HepG2 (cell line): ENCODE measurements around the gene CENPP. TPM values are rescaled to one million over a fixed set of nuclear protein-coding genes. Genes with fewer than 3 reads are reported as not detected.

Experiments
- ATAC-seq: fragments of 200-7000 bp; cut with Tn5 transposase; 3 replicates; pipeline ENCODE4 v1.9.1; 2020; ENCODE audit warnings: mild to moderate bottlenecking, moderate library complexity
- BruUV-seq: library from RNA; stranded (reverse); fragments of 400-500 nt; replicated peaks from 2 replicates; lab custom pipeline; 2021; lab: Mats Ljungman, UMichigan
- CTCF ChIA-PET: fragments of 300-600 bp; formaldehyde crosslinking; extraction: SDS; loops from one replicate; lab custom pipeline; 2021; ENCODE audit warnings: low total read pairs, inconsistent platforms, low intra/inter-chr PET ratio; lab: Yijun Ruan, JAX
- POLR2A ChIA-PET: fragments of 350-600 bp; sonication (Branson Sonifier 250); formaldehyde crosslinking; loops from one replicate; lab custom pipeline; 2020; ENCODE audit warnings: antibody characterized with exemption, inconsistent platforms; lab: Yijun Ruan, JAX
- DNase-seq: peaks from one replicate; pipeline ENCODE4 v3.0.0-alpha.2; 2015; ENCODE audit warnings: low spot score
- FAIRE-seq: peaks from 3 replicates; lab custom pipeline; 2011; peaks lifted over from hg19 to GRCh38; lab: Jason Lieb, UNC
- H2AFZ ChIP-seq: one replicate; pipeline ENCODE4 v1.6.1; 2011; ENCODE audit warnings: low read length, inconsistent platforms
- H3K27ac ChIP-seq: fragments of 300-600 bp; 3 replicates; pipeline ENCODE4 v1.8.0; 2011; ENCODE audit warnings: mixed run types, mild to moderate bottlenecking, mixed read lengths, low read length, inconsistent platforms; ENCODE audit not compliant: insufficient read depth; ENCODE audit errors: extremely low read length
- H3K27me3 ChIP-seq, 2 experiments: fragments of 200-600 bp in 1 of 2; 2 replicates in 1 of 2; 3 replicates in 1 of 2; pipeline versions ENCODE4 v1.6.0 to v1.8.0; 2011; ENCODE audit warnings: low read length in 2 of 2, mild to moderate bottlenecking in 2 of 2, moderate library complexity in 2 of 2, inconsistent platforms in 1 of 2; ENCODE audit not compliant: insufficient read depth in 2 of 2, control insufficient read depth in 1 of 2
- H3K36me3 ChIP-seq, 2 experiments: fragments of 200-600 bp in 1 of 2; replicated peaks in 1 of 2; 2 replicates in 1 of 2; 3 replicates in 1 of 2; pipeline versions ENCODE4 v1.5.1 to v1.8.0; 2011; ENCODE audit warnings: low read length in 2 of 2, inconsistent platforms in 1 of 2; ENCODE audit not compliant: insufficient read depth in 2 of 2, control insufficient read depth in 1 of 2
- H3K4me1 ChIP-seq: 2 replicates; pipeline ENCODE4 v1.5.1; 2012; ENCODE audit warnings: low read length, inconsistent platforms; ENCODE audit not compliant: insufficient read depth
- H3K4me2 ChIP-seq: 2 replicates; pipeline ENCODE4 v1.6.0; 2011; ENCODE audit warnings: low read depth, low read length, inconsistent platforms
- H3K4me3 ChIP-seq, 3 experiments: fragments of 200-600 bp in 1 of 3; sonication (generic), shearing (Covaris generic) in 1 of 3; replicated peaks in 1 of 3; 2 replicates each; pipeline ENCODE4 v1.5.1; 2011 to 2016; ENCODE audit warnings: low read length in 3 of 3, inconsistent platforms in 2 of 3, low read depth in 2 of 3, mild to moderate bottlenecking in 2 of 3, control low read depth in 1 of 3, mixed read lengths in 1 of 3; ENCODE audit not compliant: insufficient read depth in 1 of 3
- H3K79me2 ChIP-seq: one replicate; pipeline ENCODE4 v1.6.1; 2011; ENCODE audit warnings: low read length, inconsistent platforms; ENCODE audit not compliant: insufficient read depth
- H3K9ac ChIP-seq: 2 replicates; pipeline ENCODE4 v1.6.0; 2011; ENCODE audit warnings: mild to moderate bottlenecking, low read depth, low read length, inconsistent platforms; ENCODE audit not compliant: insufficient read depth
- H3K9me3 ChIP-seq: 2 replicates; pipeline ENCODE4 v1.5.1; 2012; ENCODE audit warnings: mild to moderate bottlenecking, low read length
- H4K20me1 ChIP-seq: 2 replicates; pipeline ENCODE4 v1.6.0; 2011; ENCODE audit warnings: inconsistent platforms, mild to moderate bottlenecking, low read length, moderate library complexity; ENCODE audit not compliant: insufficient read depth
- ARNT ChIP-seq: fragments of 450-650 bp; IDR thresholded peaks from 2 replicates; pipeline ENCODE4 v1.6.1; 2017
- ATM ChIP-seq: fragments of 450-650 bp; IDR thresholded peaks from 2 replicates; pipeline ENCODE4 v1.7.1; 2017; ENCODE audit warnings: mild to moderate bottlenecking, borderline replicate concordance
- CCDC6 ChIP-seq: sonication (generic); formaldehyde crosslinking; IDR thresholded peaks from 2 replicates; pipeline ENCODE4 v1.8.1; 2022; ENCODE audit warnings: mild to moderate bottlenecking, missing genetic modification reagents, moderate library complexity
- CEBPG ChIP-seq: IDR thresholded peaks from 2 replicates; pipeline ENCODE4 v1.6.1; 2016
- CENPX ChIP-seq: sonication (generic); formaldehyde crosslinking; IDR thresholded peaks from 2 replicates; pipeline ENCODE4 v1.9.0; 2021; ENCODE audit warnings: mild to moderate bottlenecking, missing genetic modification reagents, moderate library complexity
- HES4 ChIP-seq: sonication (generic); formaldehyde crosslinking; IDR thresholded peaks from 2 replicates; pipeline ENCODE4 v1.9.0; 2021; ENCODE audit warnings: mild to moderate bottlenecking, missing genetic modification reagents, borderline replicate concordance
- KDM6A ChIP-seq: IDR thresholded peaks from 2 replicates; pipeline ENCODE4 v1.6.1; 2016; ENCODE audit warnings: low read depth
- MEF2D ChIP-seq: sonication (generic); formaldehyde crosslinking; IDR thresholded peaks from 2 replicates; pipeline ENCODE4 v1.5.1; 2020; ENCODE audit warnings: mild to moderate bottlenecking, missing genetic modification reagents
- MYNN ChIP-seq: sonication (generic); formaldehyde crosslinking; IDR thresholded peaks from 2 replicates; pipeline ENCODE4 v1.4.0; 2020; ENCODE audit warnings: mild to moderate bottlenecking, low read depth, missing genetic modification reagents
- PCBP1 ChIP-seq: fragments of 200-400 bp; formaldehyde crosslinking; IDR thresholded peaks from 2 replicates; pipeline ENCODE4 v1.6.1; 2017; ENCODE audit warnings: mild to moderate bottlenecking, low read depth, low read length, borderline replicate concordance
- PHF8 ChIP-seq: sonication (generic); formaldehyde crosslinking; IDR thresholded peaks from 2 replicates; pipeline ENCODE4 v1.5.0; 2020; ENCODE audit warnings: missing genetic modification reagents
- SAP130 ChIP-seq: IDR thresholded peaks from 2 replicates; pipeline ENCODE4 v1.6.1; 2016; ENCODE audit warnings: low read depth
- XRCC5 ChIP-seq: fragments of 200-400 bp; formaldehyde crosslinking; optimal IDR thresholded peaks from 2 replicates; pipeline ENCODE3; 2017; ENCODE audit warnings: mild to moderate bottlenecking, low read length
- ZNF335 ChIP-seq: sonication (generic); formaldehyde crosslinking; IDR thresholded peaks from 2 replicates; pipeline ENCODE4 v1.4.0; 2020; ENCODE audit warnings: missing genetic modification reagents
- ZNF616 ChIP-seq: sonication (generic); formaldehyde crosslinking; IDR thresholded peaks from 2 replicates; pipeline ENCODE4 v1.5.0; 2020; ENCODE audit warnings: low read depth, mild to moderate bottlenecking, missing genetic modification reagents
- ZNF703 ChIP-seq: sonication (generic); formaldehyde crosslinking; IDR thresholded peaks from 2 replicates; pipeline ENCODE4 v1.5.1; 2020; ENCODE audit warnings: missing genetic modification reagents, mild to moderate bottlenecking, moderate library complexity, borderline replicate concordance
- WGBS: methylation state at CpG from one replicate; pipeline ENCODE4 v1.1.6; 2017; ENCODE audit warnings: low lambda C conversion rate; 5-methylcytosine and 5-hydroxymethylcytosine counted together
- in situ Hi-C: cut with HindIII; loops from 2 replicates; pipeline ENCODE4 v1.10.0; 2017; ENCODE audit warnings: low pct_unique_long_range_greater_than_20kb; ENCODE audit not compliant: extremely low pct_ligation_motif_present
- intact Hi-C: fragments of 100-400 bp; cut with micrococcal nuclease; formaldehyde crosslinking; loops from one replicate; pipeline ENCODE4 v1.10.0; 2022; ENCODE audit not compliant: unreplicated experiment
- polyA plus RNA-seq, 8 experiments: library from polyadenylated mRNA; depleted of rRNA in 3 of 8; stranded (reverse) in 7 of 8; unstranded in 1 of 8; fragments of >200 nt; fragmentation: Illumina TruSeq in 4 of 8; extraction: Trizol in 4 of 8; gene quantifications; 2 replicates each; pipeline versions ENCODE4 v1.2.1 to v1.2.3, GENCODE V29; 2011 to 2016; ENCODE audit warnings: low read depth in 4 of 8, missing spikeins in 1 of 8, mixed read lengths in 1 of 8; ENCODE audit not compliant: insufficient read depth in 1 of 8
- total RNA-seq, 5 experiments: library from RNA; depleted of rRNA; stranded (reverse); fragments of >200 nt; fragmentation: Illumina TruSeq; extraction: Trizol; gene quantifications; 2 replicates each; pipeline ENCODE4 v1.2.3, GENCODE V29; 2016; ENCODE audit warnings: low read depth in 1 of 5
- TF ChIP-seq, protein P1 (sequence below): sonication (generic); formaldehyde crosslinking; IDR thresholded peaks from 2 replicates; pipeline ENCODE4 v1.4.0; 2020; ENCODE audit warnings: mild to moderate bottlenecking, missing genetic modification reagents

CENPP gene
- total and polyA plus RNA-seq, 2 of the 13 experiments (the other 11 are each of a cell fraction or from before 2014, with no cell fraction given), result 2.0 to 11.4 TPM

DNA sequence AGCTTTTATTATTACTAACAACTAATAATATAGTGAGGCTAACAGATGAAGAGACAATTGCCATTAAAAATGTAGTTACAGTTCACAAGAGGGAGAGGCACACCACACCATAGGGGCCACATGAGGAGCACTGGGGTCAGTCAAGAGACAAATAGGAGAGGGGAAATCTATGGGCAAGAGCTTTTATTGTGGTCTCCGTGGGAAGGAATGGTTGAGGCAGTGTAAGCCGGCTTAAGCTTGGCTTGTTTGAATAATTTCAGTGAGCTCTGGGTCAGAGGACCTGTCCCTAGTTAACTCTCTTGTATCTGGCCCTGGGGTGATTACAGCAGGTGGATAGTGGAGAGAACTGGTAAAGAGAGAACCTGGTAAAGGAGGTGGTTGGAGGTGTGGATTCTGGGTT is 43.3 kb downstream of the CENPP start:
- no peak overlapping the region for H3K27ac ChIP-seq
- DNase-seq, result no peak
- H3K36me3 ChIP-seq, result no peaks in the 10 kb centered on the region
- WGBS, result 58% methylated on average over 2 of the region's 2 CpGs
- no peaks in the 10 kb centered on the region for H3K27me3 ChIP-seq
- intact Hi-C loops, result no loop called here
- CTCF ChIA-PET, result no interaction called here
- no peak overlapping the region for H3K4me2 ChIP-seq
- TF ChIP-seq ATM (no peak), HES4 (CRISPR knock-in tag) (no peak), ZNF703 (CRISPR knock-in tag) (no peak), CENPX (CRISPR knock-in tag) (no peak), PCBP1 (no peak), SAP130 (no peak), MEF2D (CRISPR knock-in tag) (no peak), MYNN (CRISPR knock-in tag) (no peak), ZNF335 (CRISPR knock-in tag) (no peak), ZNF616 (CRISPR knock-in tag) (no peak), XRCC5 (no peak), KDM6A (no peak), ARNT (no peak), CEBPG (CRISPR knock-in tag) (no peak), CCDC6 (CRISPR knock-in tag) (no peak), PHF8 (CRISPR knock-in tag) (no peak)
- TF ChIP-seq, protein P1, sequence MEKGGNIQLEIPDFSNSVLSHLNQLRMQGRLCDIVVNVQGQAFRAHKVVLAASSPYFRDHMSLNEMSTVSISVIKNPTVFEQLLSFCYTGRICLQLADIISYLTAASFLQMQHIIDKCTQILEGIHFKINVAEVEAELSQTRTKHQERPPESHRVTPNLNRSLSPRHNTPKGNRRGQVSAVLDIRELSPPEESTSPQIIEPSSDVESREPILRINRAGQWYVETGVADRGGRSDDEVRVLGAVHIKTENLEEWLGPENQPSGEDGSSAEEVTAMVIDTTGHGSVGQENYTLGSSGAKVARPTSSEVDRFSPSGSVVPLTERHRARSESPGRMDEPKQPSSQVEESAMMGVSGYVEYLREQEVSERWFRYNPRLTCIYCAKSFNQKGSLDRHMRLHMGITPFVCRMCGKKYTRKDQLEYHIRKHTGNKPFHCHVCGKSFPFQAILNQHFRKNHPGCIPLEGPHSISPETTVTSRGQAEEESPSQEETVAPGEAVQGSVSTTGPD, result no peak
- peaks cover 6% of the 10 kb centered on the region; the same call in 1 of the 2 replicates for H3K9me3 ChIP-seq
- no peaks in the 10 kb centered on the region for H4K20me1 ChIP-seq
- no peak overlapping the region for H3K9ac ChIP-seq
- BruUV-seq, result no TSS peak
- POLR2A ChIA-PET, result no interaction called here
- H3K4me1 ChIP-seq, result no peaks in the 10 kb centered on the region
- no peak overlapping the region for H3K4me3 ChIP-seq
- H2AFZ ChIP-seq, result no peak overlapping the region
- no peak for ATAC-seq
- in situ Hi-C loops, result no loop called here
- FAIRE-seq, result no peak
- H3K79me2 ChIP-seq, result no peaks in the 10 kb centered on the region
